22Rv1 (cell line): ENCODE data around the gene SCRN3.

Source experiments
- H3K27ac ChIP-seq: fragments of 450-650 bp; 2 replicates; pipeline ENCODE4 v1.5.1; 2017
- ZFX ChIP-seq: fragments of 450-650 bp; IDR thresholded peaks from 2 replicates; pipeline ENCODE4 v1.6.1; 2017; ENCODE audit warnings: antibody characterized with exemption, borderline replicate concordance
- TF ChIP-seq, protein P1 (sequence below): fragments of 450-650 bp; IDR thresholded peaks from 2 replicates; pipeline ENCODE4 v1.5.1; 2017; ENCODE audit warnings: mild to moderate bottlenecking

SCRN3 gene

DNA sequence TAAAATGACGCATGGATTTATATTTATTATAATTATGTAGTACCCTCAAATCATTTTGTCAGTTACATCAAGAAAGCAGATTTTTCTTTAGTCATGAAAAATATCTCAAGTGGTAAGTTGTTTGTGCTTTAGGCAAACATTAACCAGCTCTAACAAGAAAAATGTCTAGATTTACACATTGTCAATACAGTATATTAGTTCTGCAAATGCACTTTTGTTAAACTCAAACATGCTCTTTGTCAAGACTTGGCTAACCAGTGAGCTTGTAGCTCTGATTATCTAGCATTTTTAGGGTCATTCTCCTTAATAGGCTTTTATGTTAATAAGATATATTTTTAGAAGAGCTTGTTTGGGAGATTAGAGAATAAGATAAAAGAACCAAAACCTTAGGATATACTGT lies 32.7 kb downstream of the SCRN3 start:
- TF ChIP-seq, protein P1, sequence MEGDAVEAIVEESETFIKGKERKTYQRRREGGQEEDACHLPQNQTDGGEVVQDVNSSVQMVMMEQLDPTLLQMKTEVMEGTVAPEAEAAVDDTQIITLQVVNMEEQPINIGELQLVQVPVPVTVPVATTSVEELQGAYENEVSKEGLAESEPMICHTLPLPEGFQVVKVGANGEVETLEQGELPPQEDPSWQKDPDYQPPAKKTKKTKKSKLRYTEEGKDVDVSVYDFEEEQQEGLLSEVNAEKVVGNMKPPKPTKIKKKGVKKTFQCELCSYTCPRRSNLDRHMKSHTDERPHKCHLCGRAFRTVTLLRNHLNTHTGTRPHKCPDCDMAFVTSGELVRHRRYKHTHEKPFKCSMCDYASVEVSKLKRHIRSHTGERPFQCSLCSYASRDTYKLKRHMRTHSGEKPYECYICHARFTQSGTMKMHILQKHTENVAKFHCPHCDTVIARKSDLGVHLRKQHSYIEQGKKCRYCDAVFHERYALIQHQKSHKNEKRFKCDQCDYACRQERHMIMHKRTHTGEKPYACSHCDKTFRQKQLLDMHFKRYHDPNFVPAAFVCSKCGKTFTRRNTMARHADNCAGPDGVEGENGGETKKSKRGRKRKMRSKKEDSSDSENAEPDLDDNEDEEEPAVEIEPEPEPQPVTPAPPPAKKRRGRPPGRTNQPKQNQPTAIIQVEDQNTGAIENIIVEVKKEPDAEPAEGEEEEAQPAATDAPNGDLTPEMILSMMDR: no peak
- TF ChIP-seq ZFX: no peak
- H3K27ac ChIP-seq: no peak overlapping the region

DNA sequence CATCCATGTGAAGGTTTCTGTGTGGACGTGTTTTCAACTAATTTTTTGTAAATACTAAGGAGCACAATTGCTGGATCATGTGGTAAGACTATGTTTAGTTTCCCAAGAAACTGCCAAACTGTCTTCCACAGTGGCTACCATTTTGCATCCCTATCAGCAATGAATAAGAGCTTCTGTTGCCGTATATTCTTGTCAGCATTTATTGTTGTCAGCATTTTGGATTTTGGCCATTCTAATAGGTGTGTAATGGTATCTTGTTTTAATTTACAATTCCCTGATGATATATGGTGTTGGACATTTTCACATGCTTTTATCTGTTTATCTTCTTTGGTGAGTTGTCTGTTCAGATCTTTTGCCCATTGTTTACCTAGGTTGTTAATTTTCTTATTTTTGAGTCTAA lies 34.5 kb downstream of the SCRN3 start:
- no peak for TF ChIP-seq ZFX
- TF ChIP-seq, protein P1: no peak

DNA sequence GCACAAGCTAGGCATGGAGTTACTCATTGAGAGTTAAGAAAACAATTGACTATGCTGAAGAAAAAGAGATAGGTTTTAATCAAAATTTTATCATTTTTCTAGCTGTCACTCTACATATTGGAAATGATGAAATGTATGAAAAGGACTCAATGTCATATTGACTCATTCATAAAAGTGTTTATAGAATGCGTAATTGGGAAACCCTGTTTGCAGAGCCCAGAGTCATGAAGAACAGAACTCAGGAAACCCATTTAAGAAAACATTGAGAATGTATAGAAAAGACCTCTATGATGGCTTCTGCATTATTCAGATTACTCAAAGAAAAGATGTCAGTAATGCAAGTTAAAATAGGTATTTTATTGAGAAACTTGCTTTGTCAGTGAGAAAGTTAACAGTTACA lies 36.4 kb downstream of the SCRN3 start:
- no peak overlapping the region for H3K27ac ChIP-seq
- TF ChIP-seq ZFX: no peak
- TF ChIP-seq, protein P1: no peak

More for the DNA sequence above, 34.5 kb downstream of the SCRN3 start:
- H3K27ac ChIP-seq: no peak overlapping the region

DNA sequence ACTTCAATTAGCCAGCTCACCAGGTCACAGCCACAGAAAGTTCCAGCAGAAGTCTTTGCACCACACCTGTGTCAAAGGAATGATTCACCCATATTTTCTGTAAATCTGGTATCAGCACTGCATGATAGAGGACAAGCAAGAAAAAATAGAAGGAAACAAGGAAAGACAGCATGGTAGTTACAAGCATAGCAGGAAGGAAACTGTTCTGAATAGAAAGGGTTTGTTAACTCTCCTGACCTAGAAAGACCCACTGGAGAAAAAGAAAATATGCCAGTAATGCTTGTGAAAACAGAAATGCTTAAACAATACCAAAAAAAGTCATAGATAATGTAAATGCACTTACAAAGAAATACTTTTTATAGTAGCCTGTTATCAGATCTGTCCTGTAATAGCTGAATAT lies 40.8 kb downstream of the SCRN3 start:
- no peak overlapping the region for H3K27ac ChIP-seq
- no peak for TF ChIP-seq ZFX
- TF ChIP-seq, protein P1: no peak

DNA sequence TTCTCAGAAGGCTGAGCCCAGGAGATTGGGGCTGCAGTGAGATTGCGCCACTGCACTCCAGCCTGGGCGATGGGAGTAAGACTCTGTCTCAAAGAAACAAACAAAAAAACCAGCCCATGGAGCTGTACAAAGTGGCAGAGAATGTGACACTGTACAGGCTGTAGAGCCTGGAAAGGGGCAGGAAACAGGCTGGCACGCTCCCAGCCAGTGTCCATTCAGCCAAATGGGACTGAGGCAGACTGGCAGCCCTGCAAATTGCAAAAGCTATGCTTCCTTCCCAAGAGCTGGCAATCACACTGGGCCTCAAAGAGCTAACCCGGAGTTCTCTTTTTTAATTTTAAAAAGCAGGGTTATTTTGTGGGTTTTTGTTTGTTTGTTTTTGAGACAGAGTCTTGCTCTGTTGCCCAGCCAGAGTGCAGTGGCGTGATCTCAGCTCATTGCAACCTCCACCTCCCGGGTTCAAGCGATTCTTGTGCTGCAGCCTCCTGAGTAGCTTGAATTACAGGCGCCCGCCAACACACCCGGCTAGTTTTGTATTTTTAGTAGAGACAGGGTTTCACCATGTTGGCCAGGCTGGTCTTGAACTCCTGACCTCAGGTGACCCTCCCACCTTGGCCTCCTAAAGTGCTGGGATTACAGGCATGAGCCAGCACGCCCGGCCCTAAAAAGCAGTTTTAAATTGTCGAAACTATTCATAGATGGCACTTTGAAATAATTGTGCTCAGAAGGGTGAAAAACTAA lies 42.8 kb downstream of the SCRN3 start:
- TF ChIP-seq, protein P1: no peak
- no peak for TF ChIP-seq ZFX
- no peak overlapping the region for H3K27ac ChIP-seq

DNA sequence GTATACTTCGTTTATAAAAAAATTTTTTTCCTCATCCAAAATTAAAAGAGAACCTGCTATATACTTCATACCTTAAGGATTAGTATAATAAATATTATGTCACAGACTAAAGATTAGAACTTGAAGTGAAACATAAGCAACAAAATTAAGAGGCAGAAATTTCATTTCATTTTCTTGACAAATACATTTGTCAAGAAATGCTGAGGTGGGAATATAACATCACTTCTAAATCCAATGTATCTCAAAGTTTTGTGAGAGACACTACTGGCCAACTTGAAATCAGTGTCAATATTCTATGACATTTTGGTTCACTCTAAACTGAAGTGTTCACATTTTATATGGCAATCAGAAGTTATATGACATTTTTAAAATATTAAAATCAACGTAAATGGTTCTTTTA lies 43.8 kb downstream of the SCRN3 start:
- no peak overlapping the region for H3K27ac ChIP-seq
- TF ChIP-seq ZFX: no peak
- TF ChIP-seq, protein P1: no peak

DNA sequence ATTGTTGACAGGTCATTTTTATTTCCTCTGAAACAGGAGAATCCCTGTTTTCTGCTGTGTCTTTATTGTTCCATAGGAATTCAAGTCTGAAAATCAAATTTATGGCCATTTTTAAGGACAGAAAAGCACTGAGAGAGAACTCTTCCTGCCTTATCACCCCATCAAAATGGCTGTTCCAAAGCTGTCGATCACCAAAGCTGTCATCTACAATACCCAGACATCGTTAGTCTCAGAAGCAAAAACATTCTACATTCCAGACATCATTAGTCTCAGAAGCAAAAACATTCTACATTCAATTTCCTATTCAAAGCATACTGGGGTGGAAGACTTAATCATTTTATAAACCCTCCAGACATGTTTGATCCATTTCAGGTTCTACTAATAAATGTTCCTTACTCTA lies 44.4 kb downstream of the SCRN3 start:
- TF ChIP-seq, protein P1: no peak
- no peak for TF ChIP-seq ZFX
- H3K27ac ChIP-seq: no peak overlapping the region
